Gastrocnemius medialis (tissue), 4 donors: ENCODE data around the gene NUDCD3. TPM values are rescaled to one million over a fixed set of nuclear protein-coding genes. Genes with fewer than 3 reads are reported as not detected.

Source experiments
- ATAC-seq, 2 donors: fragments of 150-250 bp; one replicate each; pipeline ENCODE4 v1.9.1; 2016
- DNase-seq, 2 donors: peaks; one replicate each; pipeline ENCODE4 v3.0.0-alpha.2; 2019
- H3K27ac ChIP-seq, 4 donors: fragments of 200-600 bp; sonication (generic); 1 replicate in 1 of 4; 2 replicates in 3 of 4; pipeline ENCODE4 v1.5.1; 2016 to 2018; ENCODE audit warnings: mild to moderate bottlenecking in 2 of 4, moderate library complexity in 1 of 4
- H3K27me3 ChIP-seq, 3 donors: fragments of 200-600 bp; sonication (generic) in 2 of 3; 1 replicate in 1 of 3; 2 replicates in 2 of 3; pipeline versions ENCODE4 v1.5.1 to v1.6.0; 2016 to 2019; ENCODE audit warnings: mild to moderate bottlenecking in 1 of 3, moderate library complexity in 1 of 3
- H3K36me3 ChIP-seq, 2 donors: fragments of 200-600 bp; sonication (generic) in 1 of 2; one replicate each; pipeline ENCODE4 v1.5.1; 2017 to 2018
- H3K4me1 ChIP-seq, 2 donors: fragments of 200-600 bp; sonication (generic) in 1 of 2; one replicate each; pipeline ENCODE4 v1.5.1; 2016 to 2017; ENCODE audit warnings: mild to moderate bottlenecking in 2 of 2
- H3K4me3 ChIP-seq, 4 donors: fragments of 200-600 bp; sonication (generic) in 3 of 4; 1 replicate in 1 of 4; 2 replicates in 3 of 4; pipeline ENCODE4 v1.5.1; 2016 to 2019; ENCODE audit warnings: mild to moderate bottlenecking in 2 of 4
- H3K9me3 ChIP-seq, 3 donors: fragments of 200-600 bp; sonication (generic) in 2 of 3; 1 replicate in 1 of 3; 2 replicates in 2 of 3; pipeline ENCODE4 v1.5.1; 2016 to 2019
- CTCF ChIP-seq, 5 experiments: fragments of 450-650 bp in 3 of 5; fragments of 200-600 bp in 2 of 5; sonication (generic) in 2 of 5; IDR thresholded peaks in 4 of 5; conservative IDR thresholded peaks in 1 of 5; 1 replicate in 4 of 5; 2 replicates in 1 of 5; pipeline ENCODE4 v1.5.1; 2016 to 2019; ENCODE audit warnings: antibody characterized with exemption in 5 of 5, mild to moderate bottlenecking in 3 of 5, moderate library complexity in 3 of 5
- POLR2A ChIP-seq, 2 donors: fragments of 450-650 bp; IDR thresholded peaks; one replicate each; pipeline ENCODE4 v1.6.1; 2017; ENCODE audit warnings: antibody characterized with exemption in 2 of 2, mild to moderate bottlenecking in 2 of 2, moderate library complexity in 2 of 2
- in situ Hi-C, 4 donors: fragments of 200-750 bp; cut with MboI; loops; one replicate each; pipeline versions ENCODE4 v1.15.0 to v1.8.0; 2017; ENCODE audit warnings: low sequenced_read_pairs in 4 of 4
- intact Hi-C: fragments of 100-400 bp; cut with DNase I; formaldehyde crosslinking; loops from one replicate; pipeline ENCODE4 v1.15.1; 2023; ENCODE audit warnings: low total_unique reads
- total RNA-seq, 4 donors: library from RNA; depleted of rRNA; stranded (reverse); fragments of >200 nt; gene quantifications; one replicate each; pipeline versions ENCODE4 v1.1.0 to v1.2.3, GENCODE V29; 2016

Gene NUDCD3
- 10 to 100 TPM; 76.2 to 93.4 (median 77.0) TPM for total RNA-seq

GRCh38 chr7:44490351-44491200 is at the start of gene NUDCD3:
Gene NUDCD3 (minus strand): TSS chr7:44490658. CDS start chr7:44490600, 58 bp downstream.
- DNase-seq (peak; percentile 83), ATAC-seq (peak; percentile 86 to 91)
- in situ Hi-C loops (loop anchor here in 2 of 4 donors (25.0 kb wide), 2 partner anchors 253 to 278 kb away; partner anchors contain the start of gene YKT6 (in 1 of the 2)), intact Hi-C loops (loop anchor here (2.0 to 10.0 kb wide), 5 partner anchors 84 to 616 kb away; partner anchors contain the start of genes H2AZ2 and POLD2)
- Histone ChIP-seq H3K4me1 (peaks cover 39 to 40% of the 10 kb centered on the region in 2 donors), H3K9me3 (no peaks in the 10 kb centered on the region), H3K36me3 (no peaks in the 10 kb centered on the region), H3K4me3 (peak within 1 kb of the TSS; percentile 76 to 96 (median 88)), H3K27ac (peak within 1 kb of the TSS; percentile 90 to 99 (median 96)), H3K27me3 (no peaks in the 10 kb centered on the region)
- TF ChIP-seq CTCF (IDR thresholded peaks at IDR 0.05 in 4 of 5, conservative IDR thresholded peaks at IDR 0.05 in 1 of 5) (peak; percentile 7 to 48 (median 23)), POLR2A (IDR thresholded peaks at IDR 0.05) (peak; percentile 64 to 80)

- ATAC-seq (no peak), DNase-seq (no peak)
- H3K4me1 ChIP-seq = no peaks in the 10 kb centered on the region
- intact Hi-C loops (no loop called here), in situ Hi-C loops (no loop called here)
- H3K36me3 ChIP-seq = no peaks in the 10 kb centered on the region
- no peak overlapping the region for H3K4me3 ChIP-seq
- H3K27ac ChIP-seq = no peak overlapping the region
- TF ChIP-seq POLR2A (IDR thresholded peaks at IDR 0.05) (no peak), CTCF (IDR thresholded peaks at IDR 0.05 in 4 of 5, conservative IDR thresholded peaks at IDR 0.05 in 1 of 5) (no peak)
- H3K27me3 ChIP-seq = no peaks in the 10 kb centered on the region
- no peaks in the 10 kb centered on the region for H3K9me3 ChIP-seq
Observed at GRCh38 chr7:44539669-44540506, 49.4 kb upstream of the NUDCD3 start.

- Histone ChIP-seq H3K9me3 (no peaks in the 10 kb centered on the region), H3K4me3 (no peak overlapping the region), H3K36me3 (no peaks in the 10 kb centered on the region), H3K27ac (no peak overlapping the region), H3K4me1 (no peaks in the 10 kb centered on the region), H3K27me3 (no peaks in the 10 kb centered on the region)
- in situ Hi-C loops = no loop called here
- TF ChIP-seq POLR2A (IDR thresholded peaks at IDR 0.05) = no peak
- TF ChIP-seq CTCF (IDR thresholded peaks at IDR 0.05 in 4 of 5, conservative IDR thresholded peaks at IDR 0.05 in 1 of 5) = no peak
- ATAC-seq = no peak
- no peak for DNase-seq
- intact Hi-C loops = no loop called here
Observed at GRCh38 chr7:44538798-44539668, 48.6 kb upstream of the NUDCD3 start.

GRCh38 chr7:44538093-44538797 is 47.8 kb upstream of the NUDCD3 start:
- Histone ChIP-seq H3K4me1 (no peaks in the 10 kb centered on the region), H3K9me3 (no peaks in the 10 kb centered on the region), H3K4me3 (no peak overlapping the region), H3K27me3 (no peaks in the 10 kb centered on the region), H3K36me3 (no peaks in the 10 kb centered on the region), H3K27ac (no peak overlapping the region)
- intact Hi-C loops (no loop called here), in situ Hi-C loops (no loop called here)
- no peak for DNase-seq
- no peak for ATAC-seq
- TF ChIP-seq CTCF (IDR thresholded peaks at IDR 0.05 in 4 of 5, conservative IDR thresholded peaks at IDR 0.05 in 1 of 5) (no peak), POLR2A (IDR thresholded peaks at IDR 0.05) (no peak)
